Putamen (tissue), 1 donor: ENCODE results near the gene F2RL2.

Experiments
- DNase-seq: peaks from one replicate; pipeline ENCODE4 v3.0.0-alpha.2; 2016; ENCODE audit warnings: low spot score

Gene F2RL2

GRCh38 chr5:76622973-76623596 lies at the start of gene F2RL2:
Gene F2RL2, minus strand, starts transcription at chr5:76623403. Its CDS starts 173 bp downstream, at chr5:76623230.
- DNase-seq: no peak

- no peak for DNase-seq
Observed at GRCh38 chr5:76672242-76672641, 49.0 kb upstream of the F2RL2 start.

GRCh38 chr5:76670508-76670907 lies 47.3 kb upstream of the F2RL2 start:
- DNase-seq: no peak

GRCh38 chr5:76669245-76669644 lies 46.0 kb upstream of the F2RL2 start:
- no peak for DNase-seq

DNA sequence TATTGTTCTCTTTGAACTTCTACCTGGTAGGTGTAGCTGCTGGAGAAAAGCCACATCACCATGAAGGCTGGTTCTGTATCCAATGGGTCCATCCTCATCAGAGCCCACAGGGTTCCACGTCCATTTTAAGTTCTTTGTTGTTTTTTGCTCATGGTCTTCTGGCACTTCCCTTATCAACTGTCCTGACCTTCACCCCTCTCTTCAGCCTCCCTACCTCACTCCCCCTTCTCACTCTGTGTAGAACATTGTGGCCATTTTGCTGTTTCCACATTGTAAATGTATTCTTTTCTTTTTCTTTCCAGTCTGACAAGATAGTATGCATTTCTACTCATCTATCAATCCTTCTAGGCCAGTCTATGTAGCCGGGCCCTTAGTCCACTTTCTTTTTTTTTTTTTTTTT lies 44.3 kb upstream of the F2RL2 start:
- DNase-seq: no peak

GRCh38 chr5:76664079-76664478 lies 40.9 kb upstream of the F2RL2 start:
- no peak for DNase-seq

- no peak for DNase-seq
Observed at GRCh38 chr5:76663573-76663972, 40.4 kb upstream of the F2RL2 start.

- no peak for DNase-seq
Observed at GRCh38 chr5:76662521-76662920, 39.3 kb upstream of the F2RL2 start.

DNA sequence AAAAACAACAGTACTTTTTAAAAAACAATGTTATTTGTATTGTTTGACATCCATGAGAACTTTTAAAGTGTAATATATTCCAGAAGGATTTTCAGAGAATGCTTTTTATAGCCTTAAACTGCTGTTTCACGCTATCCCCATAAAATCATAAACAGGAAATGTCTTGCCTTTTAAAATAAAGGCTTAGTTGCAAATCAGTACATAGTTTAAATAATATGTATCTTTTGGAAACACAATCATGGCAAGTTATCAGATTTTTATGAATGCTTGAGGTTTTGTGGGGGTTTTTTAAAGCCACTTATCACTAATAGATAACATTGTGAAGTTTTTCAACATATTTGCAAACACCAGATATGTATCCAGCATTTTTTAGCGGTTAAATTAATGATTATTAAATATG lies 37.2 kb upstream of the F2RL2 start:
- no peak for DNase-seq

GRCh38 chr5:76657683-76658311 lies 34.6 kb upstream of the F2RL2 start:
- no peak for DNase-seq

DNA sequence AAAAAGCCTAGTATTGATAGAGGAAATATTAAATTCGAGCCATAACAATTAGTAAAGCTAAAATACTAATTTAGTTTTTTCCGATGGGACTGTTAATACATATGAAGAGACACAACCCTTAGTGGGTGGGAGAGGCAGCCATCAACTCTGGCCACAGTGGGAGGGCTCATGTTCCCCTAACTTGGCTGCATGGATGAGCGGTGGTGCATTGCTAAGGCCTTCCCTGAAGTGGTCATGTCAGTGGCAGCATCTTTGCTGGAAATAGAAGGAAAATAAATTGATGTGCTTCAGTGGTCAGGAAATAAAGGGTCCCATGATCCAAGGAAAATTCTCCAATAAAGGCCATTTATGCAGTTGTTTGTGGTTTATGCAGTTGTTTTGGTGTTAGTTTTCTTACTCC lies 33.9 kb upstream of the F2RL2 start:
- DNase-seq: no peak

- no peak for DNase-seq
Observed at GRCh38 chr5:76652809-76653414, 29.7 kb upstream of the F2RL2 start.

DNA sequence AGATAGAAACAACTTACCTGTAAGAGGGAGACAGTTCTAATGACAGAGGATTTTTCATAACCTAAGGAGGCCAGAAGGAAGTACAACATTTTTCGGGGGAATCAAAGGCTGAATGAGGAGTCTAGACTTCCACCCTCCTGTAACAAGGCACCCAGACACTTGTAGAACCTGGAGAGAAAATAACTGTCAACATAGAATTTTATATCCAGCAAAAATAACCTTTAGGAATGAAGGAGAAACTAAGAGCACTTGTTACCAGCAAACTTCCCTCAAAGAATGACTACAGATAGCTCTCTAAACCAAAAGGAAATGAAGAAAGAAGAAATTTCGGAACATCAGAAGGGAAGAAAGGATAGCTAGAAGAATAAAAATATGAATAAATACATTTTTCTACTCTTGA lies 25.9 kb upstream of the F2RL2 start:
- DNase-seq: no peak

- no peak for DNase-seq
Observed at GRCh38 chr5:76643371-76643770, 20.2 kb upstream of the F2RL2 start.

GRCh38 chr5:76642390-76643040 lies 19.3 kb upstream of the F2RL2 start:
- no peak for DNase-seq

DNA sequence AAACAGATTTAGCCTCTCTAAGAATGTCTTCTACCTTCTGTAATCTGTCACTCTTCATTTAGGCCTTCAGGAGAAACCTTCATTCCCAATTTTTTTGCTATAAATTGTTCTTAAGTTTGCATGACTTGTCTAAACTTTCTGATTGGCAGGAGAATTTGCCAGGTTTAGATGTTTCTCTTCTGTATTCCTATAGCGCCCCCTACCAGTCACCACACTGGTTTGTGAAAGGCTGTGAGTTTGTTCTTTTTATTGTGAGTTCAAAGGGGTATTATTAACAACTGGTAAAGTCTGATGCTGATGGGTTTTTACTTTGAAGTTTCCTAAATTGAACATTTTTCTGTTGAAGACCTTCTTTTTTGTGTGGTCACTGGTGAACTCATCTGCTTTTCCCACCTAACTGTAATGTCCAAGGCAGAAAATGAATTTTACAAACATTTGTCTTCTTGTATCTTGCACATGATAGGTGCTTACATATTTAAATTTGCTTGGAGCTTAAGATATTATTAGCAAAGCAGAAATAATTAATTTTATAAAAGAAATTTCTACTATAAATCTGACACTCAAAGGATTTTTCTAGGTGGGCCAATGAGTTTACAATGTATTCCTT lies 18.4 kb upstream of the F2RL2 start:
- peak; percentile 14 for DNase-seq

DNA sequence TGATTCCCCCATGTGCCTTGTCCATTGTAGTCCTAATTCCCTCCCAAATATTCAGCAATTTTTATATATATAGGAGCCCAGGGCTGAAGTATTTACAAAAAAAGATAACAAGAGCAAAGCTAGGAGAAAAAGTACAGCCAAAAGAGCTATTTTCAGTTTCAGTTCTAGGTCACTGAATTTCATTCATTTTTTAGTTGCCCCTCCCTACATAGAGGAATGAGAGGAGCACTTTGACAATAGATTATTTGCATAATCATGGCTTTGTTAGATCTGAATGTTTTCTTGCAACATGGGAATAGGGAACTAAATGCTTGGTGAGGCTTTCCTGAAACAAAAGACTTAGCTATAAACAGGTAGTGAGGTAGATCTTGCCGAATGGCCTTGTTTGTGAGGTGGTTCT lies 15.3 kb upstream of the F2RL2 start:
- DNase-seq: no peak

GRCh38 chr5:76637490-76637889 lies 14.3 kb upstream of the F2RL2 start:
- DNase-seq: no peak

DNA sequence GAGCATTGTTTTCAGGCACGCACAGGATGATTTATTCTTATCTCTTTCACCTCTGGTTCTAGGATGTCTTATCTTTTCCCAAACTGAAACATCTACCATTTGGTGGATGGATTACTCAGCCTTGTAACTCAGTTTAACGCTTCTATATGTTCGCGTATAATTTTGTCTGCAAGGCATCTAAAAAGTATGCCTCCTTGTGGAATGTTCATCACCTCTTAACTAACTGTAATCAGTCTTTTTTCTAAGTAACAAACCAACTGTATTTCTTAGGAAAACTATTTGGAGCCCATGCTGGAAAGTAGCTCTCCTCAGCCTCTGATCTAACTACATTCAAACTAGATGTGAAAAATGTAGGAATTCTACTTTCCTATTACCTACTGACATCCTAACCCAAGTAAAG lies 11.5 kb upstream of the F2RL2 start:
- DNase-seq: no peak

- DNase-seq: no peak
Observed at GRCh38 chr5:76626738-76627137, 3.5 kb upstream of the F2RL2 start.

DNA sequence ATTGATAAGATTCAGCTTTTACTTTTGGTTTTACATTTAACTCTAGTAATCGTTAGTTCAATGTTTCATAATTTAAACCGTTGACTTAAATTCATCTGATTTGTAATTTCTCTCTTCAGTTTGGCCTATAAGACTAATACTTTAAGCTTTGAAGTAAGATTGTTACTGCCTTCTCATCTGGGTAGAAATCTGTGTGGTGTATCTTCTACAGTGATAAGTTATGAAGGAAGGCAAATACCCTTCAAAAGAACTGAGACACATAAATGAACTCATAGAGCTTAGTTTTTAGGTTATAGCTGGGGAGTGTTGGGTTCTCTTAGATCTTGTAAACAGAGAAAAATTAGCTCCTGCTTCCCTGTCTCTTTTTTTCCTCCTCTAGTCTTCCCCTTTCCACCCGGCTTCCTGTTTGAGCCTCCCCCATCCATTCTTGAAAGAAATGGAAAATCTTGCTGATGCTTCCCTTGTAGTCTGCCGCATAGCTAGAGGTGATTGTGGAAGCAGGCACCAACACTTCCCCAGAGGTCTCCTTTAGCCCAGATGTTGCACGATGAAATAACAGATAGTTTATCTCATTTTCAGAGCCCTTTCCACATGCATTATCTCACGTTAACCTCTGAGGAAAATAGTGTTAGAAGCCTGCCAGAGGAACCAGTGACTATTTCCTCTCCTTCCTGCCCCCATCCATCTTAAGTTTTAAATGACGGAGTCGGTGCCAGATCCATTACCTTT lies 2.0 kb upstream of the F2RL2 start:
- DNase-seq: no peak

- DNase-seq: no peak
Observed at GRCh38 chr5:76622076-76622475, 1.1 kb downstream of the F2RL2 start.
